ENCODE data around the gene PLCE1. TPM values are rescaled to one million over a fixed set of nuclear protein-coding genes. Genes with fewer than 3 reads are reported as not detected.

Gene PLCE1
- total and polyA plus RNA-seq, 2 donors (not counting 3 experiments of a cell fraction or from before 2014, with no cell fraction given), result 0.01 to 0.04 TPM

GRCh38 chr10:93993414-93993781 is 333 bp upstream of the PLCE1 start:
- Histone ChIP-seq H4K20me1 (replicated peaks; ENCODE audit: control insufficient read depth, extremely low read depth, insufficient read depth, low read length) (no peaks in the 10 kb centered on the region), H3K27ac (ENCODE audit: insufficient read depth, low read depth, low read length) (no peak overlapping the region), H3K79me2 (ENCODE audit: control insufficient read depth, insufficient read depth, low read length) (no peaks in the 10 kb centered on the region), H3K4me2 (ENCODE audit: insufficient read depth, low read length) (peak overlapping the region; percentile 78), H3K36me3 (ENCODE audit: control insufficient read depth in 2 of 2, extremely low read depth in 1 of 2, insufficient read depth in 2 of 2, low read length in 2 of 2) (no peaks in the 10 kb centered on the region), H2AFZ (ENCODE audit: low read depth, low read length) (peak overlapping the region; percentile 59), H3K27me3 (ENCODE audit: control insufficient read depth in 2 of 2, insufficient read depth in 2 of 2, low read length in 2 of 2) (peaks cover 21 to 37% of the 10 kb centered on the region in 2 experiments), H3K4me3 (replicated peaks in 1 of 3; ENCODE audit: insufficient read depth in 1 of 3, low read depth in 1 of 3, low read length in 3 of 3) (peak overlapping the region in 2 of 3 experiments; percentile 7 to 30), H3K4me1 (ENCODE audit: control insufficient read depth, extremely low read depth, insufficient read depth, low read length) (peaks cover 4% of the 10 kb centered on the region), H3K9ac (replicated peaks; ENCODE audit: extremely low read depth, insufficient read depth, low read length) (no peak overlapping the region), H3K9me3 (replicated peaks; ENCODE audit: control insufficient read depth, insufficient read depth, low read length) (no peaks in the 10 kb centered on the region), H3K9me1 (replicated peaks; ENCODE audit: control insufficient read depth, extremely low read depth, insufficient read depth, low read length) (no peaks in the 10 kb centered on the region)
- FAIRE-seq (no peak), DNase-seq (ENCODE audit: low read depth, low spot score) (no peak)
- dilution Hi-C loops (cut with MboI; ENCODE audit: extremely low pct_ligation_motif_present, low sequenced_read_pairs) (no loop called here), intact Hi-C loops (cut with micrococcal nuclease) (no loop called here)
- POLR2A ChIA-PET, result no interaction called here
- CTCF ChIA-PET, result no interaction called here
- BruUV-seq (replicated peaks), result no TSS peak
- TF ChIP-seq MAX (IDR thresholded peaks at IDR 0.05; ENCODE audit: insufficient read depth, insufficient read length), result no peak
- TF ChIP-seq CTCF (IDR thresholded peaks at IDR 0.05; ENCODE audit: extremely low read depth in 1 of 2, insufficient read depth in 1 of 2, low read depth in 1 of 2, low read length in 2 of 2), result no peak
- no peak for TF ChIP-seq GATA2 (IDR thresholded peaks at IDR 0.05; ENCODE audit: insufficient read depth, insufficient read length, low read depth, low read length)
- TF ChIP-seq FOS (IDR thresholded peaks at IDR 0.05; ENCODE audit: borderline replicate concordance, insufficient read depth, low read length), result no peak
- TF ChIP-seq JUN (IDR thresholded peaks at IDR 0.05; ENCODE audit: borderline replicate concordance, insufficient read depth, insufficient read length, low read depth), result no peak
- no peak for TF ChIP-seq POLR2A (IDR thresholded peaks at IDR 0.05; ENCODE audit: low read depth, low read length)
- no peak for TF ChIP-seq POLR2AphosphoS5 (IDR thresholded peaks at IDR 0.05; ENCODE audit: insufficient read depth, low read depth, low read length)
- no peak for TF ChIP-seq EZH2 (IDR thresholded peaks at IDR 0.05; ENCODE audit: borderline replicate concordance, low read depth, low read length, severe bottlenecking)
- no peak for TF ChIP-seq MYC (IDR thresholded peaks at IDR 0.05; ENCODE audit: low read depth, low read length)

Data from endothelial cell of umbilical vein (primary cell).